Subcutaneous adipose tissue (tissue), 4 donors: ENCODE results near the gene PIGO. TPM values are rescaled to one million over a fixed set of nuclear protein-coding genes. Genes with fewer than 3 reads are reported as not detected.

Experiments used
- CTCF ChIP-seq: fragments of 450-650 bp; IDR thresholded peaks from one replicate; pipeline ENCODE4 v1.5.1; 2016; ENCODE audit warnings: low read depth, mild to moderate bottlenecking, control low read depth, antibody characterized with exemption, moderate library complexity
- total RNA-seq, 4 donors: library from RNA; depleted of rRNA; stranded (reverse); fragments of >200 nt; gene quantifications; one replicate each; pipeline ENCODE4 v1.1.0, GENCODE V29; 2016

PIGO gene
- total RNA-seq, 4 donors from 2014 or later, result 6.5 to 17.9 (median 11.7) TPM

DNA sequence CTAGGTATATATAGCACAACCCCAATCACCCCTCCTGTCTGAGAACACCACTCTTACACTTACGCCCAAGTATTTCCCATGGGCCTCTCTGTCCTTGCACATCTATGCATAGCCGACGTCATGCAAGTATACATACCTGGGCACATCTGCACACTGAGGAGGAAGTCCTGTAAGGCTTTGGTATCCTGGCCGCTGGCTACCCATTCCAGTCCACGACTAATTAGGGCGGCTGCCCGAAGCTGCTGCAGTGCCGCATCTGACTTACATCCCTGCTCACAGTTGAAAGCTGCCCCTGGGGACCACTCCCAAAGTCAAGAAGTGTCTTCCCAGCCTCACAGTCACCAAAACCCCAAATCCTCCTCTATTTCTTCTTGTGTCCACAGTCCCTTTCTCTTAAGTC, 21.6 kb downstream of the PIGO start:
- TF ChIP-seq CTCF, result no peak

DNA sequence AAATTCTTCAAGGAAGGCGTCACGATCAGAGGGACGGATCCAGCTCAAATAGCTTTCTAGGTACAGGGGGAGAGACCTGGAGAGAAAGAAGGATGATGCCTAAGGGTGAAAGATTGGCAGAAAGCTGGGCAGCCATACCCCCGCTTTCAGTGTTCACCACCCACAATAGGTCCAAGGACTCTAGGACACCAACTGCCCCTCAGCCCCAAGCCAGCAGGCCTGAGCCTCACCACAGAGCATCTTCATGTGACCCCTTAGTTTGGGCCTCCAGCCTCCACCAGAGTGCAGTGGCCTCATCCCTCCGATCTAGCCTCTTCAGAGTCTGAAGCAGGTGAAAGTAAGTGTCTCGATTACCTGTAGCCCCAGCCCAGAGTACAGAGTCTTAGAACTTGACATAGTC, 22.2 kb downstream of the PIGO start:
- TF ChIP-seq CTCF, result no peak

GRCh38 chr9:35073279-35073612, 23.1 kb downstream of the PIGO start:
- no peak for TF ChIP-seq CTCF

DNA sequence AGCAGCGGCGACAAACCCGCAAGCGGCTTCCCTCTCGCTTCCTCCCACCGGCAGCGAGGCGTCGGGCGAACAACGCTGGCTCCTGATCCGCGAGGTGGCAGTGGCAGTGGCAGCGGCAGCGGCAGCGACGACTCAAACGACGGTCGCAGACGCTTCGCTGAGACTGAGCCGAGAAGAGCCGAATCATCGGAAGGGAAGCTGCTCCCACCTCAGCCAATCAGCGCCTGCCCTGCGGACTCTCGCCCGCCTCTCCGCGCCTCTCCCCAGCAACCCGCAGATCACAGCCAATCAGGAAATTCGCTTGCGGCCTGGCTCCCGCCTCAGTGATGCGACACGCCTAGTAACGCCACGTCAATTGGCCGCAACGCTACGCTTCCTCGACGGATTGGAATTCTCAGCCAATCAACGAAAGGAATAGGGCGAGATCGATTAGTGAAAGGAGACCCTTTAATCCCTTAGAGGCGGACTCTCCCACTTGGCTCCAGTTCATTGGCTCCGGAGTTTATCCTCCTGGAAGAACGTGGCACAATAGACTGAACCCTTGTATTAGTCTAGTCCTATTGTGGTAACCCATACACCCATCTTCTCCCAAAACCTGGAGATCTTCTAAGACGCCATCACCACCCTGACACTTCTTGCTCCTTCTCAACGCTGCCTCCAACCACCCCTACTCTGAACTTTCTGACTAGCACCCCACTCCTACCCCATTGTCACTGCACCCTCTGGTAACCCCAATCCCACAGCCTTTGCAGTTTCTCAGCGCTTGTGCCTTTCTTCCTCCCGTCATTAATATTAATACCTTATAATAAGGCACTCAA, 23.7 kb downstream of the PIGO start, which contains the start of gene VCP:
TSS of gene VCP (minus strand) at position 165 of the 818 bp plus-strand sequence. CDS start 272 bp downstream, outside the sequence.
- TF ChIP-seq CTCF, result no peak

- TF ChIP-seq CTCF, result no peak
Observed at GRCh38 chr9:35071814-35072460, 24.5 kb downstream of the PIGO start.

GRCh38 chr9:35070823-35071813, 25.3 kb downstream of the PIGO start:
- TF ChIP-seq CTCF, result no peak

- TF ChIP-seq CTCF, result no peak
Observed at GRCh38 chr9:35069020-35069419, 27.4 kb downstream of the PIGO start.
